Hepatocyte (in vitro differentiated cells): ENCODE data around the gene TLN1. TPM values are rescaled to one million over a fixed set of nuclear protein-coding genes. Genes with fewer than 3 reads are reported as not detected.

Experiments
- DNase-seq: peaks from one replicate; pipeline ENCODE4 v3.0.0-alpha.2; 2016; ENCODE audit warnings: low spot score
- H2AFZ ChIP-seq: fragments of 200-600 bp; sonication (generic); 2 replicates; pipeline ENCODE4 v1.6.0; 2016; ENCODE audit warnings: antibody characterized with exemption, mild to moderate bottlenecking
- H3K27ac ChIP-seq: fragments of 200-600 bp; sonication (generic); 2 replicates; pipeline ENCODE4 v1.5.1; 2016; ENCODE audit warnings: mild to moderate bottlenecking
- H3K27me3 ChIP-seq: fragments of 200-600 bp; sonication (generic); 2 replicates; pipeline ENCODE4 v1.6.1; 2016
- H3K36me3 ChIP-seq: fragments of 200-600 bp; sonication (generic); replicated peaks from 2 replicates; pipeline ENCODE4 v1.5.1; 2016; ENCODE audit warnings: low read depth; ENCODE audit not compliant: insufficient read depth
- H3K4me1 ChIP-seq: fragments of 200-600 bp; sonication (generic); 2 replicates; pipeline ENCODE4 v1.5.1; 2016; ENCODE audit warnings: mild to moderate bottlenecking, moderate library complexity; ENCODE audit not compliant: insufficient read depth
- H3K4me2 ChIP-seq: fragments of 200-600 bp; sonication (generic); 2 replicates; pipeline ENCODE4 v1.6.0; 2016
- H3K4me3 ChIP-seq: fragments of 200-600 bp; sonication (generic); 2 replicates; pipeline ENCODE4 v1.5.1; 2016; ENCODE audit warnings: mild to moderate bottlenecking
- H3K79me2 ChIP-seq: fragments of 200-600 bp; sonication (generic); 2 replicates; pipeline ENCODE4 v1.6.0; 2017; ENCODE audit warnings: mild to moderate bottlenecking
- H3K9me2 ChIP-seq: fragments of 200-600 bp; sonication (generic); replicated peaks from 2 replicates; pipeline ENCODE4 v1.6.0; 2017; ENCODE audit warnings: mild to moderate bottlenecking; ENCODE audit not compliant: insufficient read depth
- H3K9me3 ChIP-seq: fragments of 200-600 bp; sonication (generic); 2 replicates; pipeline ENCODE4 v1.5.1; 2016; ENCODE audit warnings: low read depth, mild to moderate bottlenecking
- H4K20me1 ChIP-seq: fragments of 200-600 bp; sonication (generic); 2 replicates; pipeline ENCODE4 v1.6.0; 2016; ENCODE audit warnings: mild to moderate bottlenecking; ENCODE audit not compliant: insufficient read depth, poor library complexity, severe bottlenecking
- EZH2 ChIP-seq: fragments of 200-600 bp; sonication (generic); IDR thresholded peaks from 2 replicates; pipeline ENCODE4 v1.6.1; 2016; ENCODE audit warnings: antibody characterized with exemption, mild to moderate bottlenecking, borderline replicate concordance
- EZH2phosphoT487 ChIP-seq: fragments of 200-600 bp; sonication (generic); IDR thresholded peaks from one replicate; pipeline ENCODE4 v1.6.1; 2018; ENCODE audit warnings: antibody characterized with exemption, mild to moderate bottlenecking, low read depth, moderate library complexity; ENCODE audit not compliant: unreplicated experiment, severe bottlenecking
- WGBS: methylation state at CpG from one replicate; pipeline ENCODE4 v1.1.6; 2016; ENCODE audit warnings: low lambda C conversion rate; ENCODE audit errors: missing lambda C conversion rate; 5-methylcytosine and 5-hydroxymethylcytosine counted together
- polyA plus RNA-seq: library from polyadenylated mRNA; unstranded; fragments of >200 nt; fragmentation: Nextera tagmentation; extraction: Ambion mirVana; gene quantifications from 2 replicates; pipeline ENCODE4 v1.2.1, GENCODE V29; 2016
- total RNA-seq: library from RNA; depleted of rRNA; stranded (reverse); fragments of >200 nt; gene quantifications from 2 replicates; pipeline ENCODE4 v1.2.3, GENCODE V29; 2014
- TF ChIP-seq, protein P1 (sequence below): fragments of 200-600 bp; sonication (generic); IDR thresholded peaks from 2 replicates; pipeline ENCODE4 v1.5.1; 2016; ENCODE audit warnings: antibody characterized with exemption, mild to moderate bottlenecking; ENCODE audit not compliant: poor library complexity

The TLN1 gene
- total and polyA plus RNA-seq, 2 experiments from 2014 or later = 70.5 to 113 TPM

- Histone ChIP-seq H3K4me2 (no peak overlapping the region), H3K9me3 (no peaks in the 10 kb centered on the region), H3K4me1 (peaks cover 20% of the 10 kb centered on the region), H3K79me2 (peaks cover 3% of the 10 kb centered on the region), H3K27me3 (no peaks in the 10 kb centered on the region), H3K9me2 (no peaks in the 10 kb centered on the region), H2AFZ (no peak overlapping the region), H3K27ac (no peak overlapping the region), H3K36me3 (no peaks in the 10 kb centered on the region), H3K4me3 (no peak overlapping the region), H4K20me1 (no peaks in the 10 kb centered on the region)
- TF ChIP-seq EZH2phosphoT487 (no peak), EZH2 (no peak)
- TF ChIP-seq, protein P1, sequence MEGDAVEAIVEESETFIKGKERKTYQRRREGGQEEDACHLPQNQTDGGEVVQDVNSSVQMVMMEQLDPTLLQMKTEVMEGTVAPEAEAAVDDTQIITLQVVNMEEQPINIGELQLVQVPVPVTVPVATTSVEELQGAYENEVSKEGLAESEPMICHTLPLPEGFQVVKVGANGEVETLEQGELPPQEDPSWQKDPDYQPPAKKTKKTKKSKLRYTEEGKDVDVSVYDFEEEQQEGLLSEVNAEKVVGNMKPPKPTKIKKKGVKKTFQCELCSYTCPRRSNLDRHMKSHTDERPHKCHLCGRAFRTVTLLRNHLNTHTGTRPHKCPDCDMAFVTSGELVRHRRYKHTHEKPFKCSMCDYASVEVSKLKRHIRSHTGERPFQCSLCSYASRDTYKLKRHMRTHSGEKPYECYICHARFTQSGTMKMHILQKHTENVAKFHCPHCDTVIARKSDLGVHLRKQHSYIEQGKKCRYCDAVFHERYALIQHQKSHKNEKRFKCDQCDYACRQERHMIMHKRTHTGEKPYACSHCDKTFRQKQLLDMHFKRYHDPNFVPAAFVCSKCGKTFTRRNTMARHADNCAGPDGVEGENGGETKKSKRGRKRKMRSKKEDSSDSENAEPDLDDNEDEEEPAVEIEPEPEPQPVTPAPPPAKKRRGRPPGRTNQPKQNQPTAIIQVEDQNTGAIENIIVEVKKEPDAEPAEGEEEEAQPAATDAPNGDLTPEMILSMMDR = no peak
- WGBS = 100% methylated on average over 2 of the region's 2 CpGs
- DNase-seq = no peak
Observed at GRCh38 chr9:35687306-35687705, 44.7 kb downstream of the TLN1 start.

GRCh38 chr9:35686222-35687203, 45.5 kb downstream of the TLN1 start:
- H3K9me2 ChIP-seq = no peaks in the 10 kb centered on the region
- H3K9me3 ChIP-seq = no peaks in the 10 kb centered on the region
- no peak overlapping the region for H3K4me3 ChIP-seq
- no peak overlapping the region for H2AFZ ChIP-seq
- no peaks in the 10 kb centered on the region for H4K20me1 ChIP-seq
- WGBS = 76% methylated on average over 11 of the region's 11 CpGs
- no peak overlapping the region for H3K27ac ChIP-seq
- peaks cover 16% of the 10 kb centered on the region for H3K4me1 ChIP-seq
- H3K4me2 ChIP-seq = no peak overlapping the region
- H3K27me3 ChIP-seq = no peaks in the 10 kb centered on the region
- H3K79me2 ChIP-seq = peaks cover 3% of the 10 kb centered on the region
- H3K36me3 ChIP-seq = no peaks in the 10 kb centered on the region
- TF ChIP-seq, protein P1 = no peak
- TF ChIP-seq EZH2phosphoT487 (no peak), EZH2 (no peak)
- DNase-seq = no peak

DNA sequence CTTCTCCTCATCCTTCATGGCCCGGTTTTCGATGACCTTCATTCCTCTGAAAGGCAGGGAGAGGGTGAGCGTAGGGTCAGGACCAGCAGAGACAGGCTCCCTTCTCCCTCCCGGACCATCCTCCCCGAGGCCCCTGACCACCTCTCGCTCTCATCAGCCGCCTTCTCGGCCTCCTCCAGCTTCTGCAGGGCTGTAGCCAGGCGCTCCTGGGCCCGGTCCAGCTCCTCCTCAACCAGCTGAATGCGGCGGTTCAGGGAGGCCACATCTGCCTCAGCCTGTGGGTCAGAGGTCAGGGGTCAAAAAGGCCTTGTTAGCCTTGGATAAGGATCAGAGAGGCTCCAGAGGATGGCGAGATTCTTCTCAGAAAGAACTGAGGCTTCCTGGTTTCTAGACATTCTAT, 46.5 kb downstream of the TLN1 start:
- H4K20me1 ChIP-seq = no peaks in the 10 kb centered on the region
- H2AFZ ChIP-seq = no peak overlapping the region
- no peaks in the 10 kb centered on the region for H3K9me3 ChIP-seq
- TF ChIP-seq EZH2phosphoT487 (no peak), EZH2 (no peak)
- TF ChIP-seq, protein P1 = no peak
- H3K27ac ChIP-seq = no peak overlapping the region
- DNase-seq = no peak
- no peak overlapping the region for H3K4me2 ChIP-seq
- H3K4me1 ChIP-seq = peaks cover 13% of the 10 kb centered on the region
- 93% methylated on average over 13 of the region's 13 CpGs for WGBS
- H3K9me2 ChIP-seq = no peaks in the 10 kb centered on the region
- H3K27me3 ChIP-seq = no peaks in the 10 kb centered on the region
- no peaks in the 10 kb centered on the region for H3K36me3 ChIP-seq
- peaks cover 3% of the 10 kb centered on the region for H3K79me2 ChIP-seq
- H3K4me3 ChIP-seq = no peak overlapping the region
